Measurements from ENCODE around the gene ACER1. TPM values are rescaled to one million over a fixed set of nuclear protein-coding genes. Genes with fewer than 3 reads are reported as not detected.
A peak's percentile ranks its signal among the peaks of the same experiment; 100 is the strongest.

ACER1 gene
- total RNA-seq, 1 donor from 2014 or later = not detected

DNA sequence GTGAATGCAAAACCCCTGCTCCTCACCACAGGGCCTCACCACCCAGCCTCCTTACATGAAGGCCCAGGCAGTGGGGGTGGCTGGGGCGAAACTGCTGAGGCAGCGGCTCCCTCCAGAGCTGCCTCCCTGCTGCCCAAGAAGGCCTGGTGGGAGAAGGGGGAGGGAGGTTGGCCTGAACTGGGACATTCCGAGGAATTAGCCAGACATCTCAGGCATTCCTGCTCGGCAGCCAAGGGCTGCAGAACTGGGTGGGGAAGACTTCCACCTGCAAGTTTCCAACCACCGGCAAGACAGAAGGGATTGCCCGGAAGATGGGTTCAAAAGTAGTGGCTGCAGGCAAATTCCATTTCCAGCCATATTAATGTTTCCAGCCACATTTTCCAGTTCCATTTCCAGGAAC lies 44.6 kb upstream of the ACER1 start:
- TF ChIP-seq, protein P1, sequence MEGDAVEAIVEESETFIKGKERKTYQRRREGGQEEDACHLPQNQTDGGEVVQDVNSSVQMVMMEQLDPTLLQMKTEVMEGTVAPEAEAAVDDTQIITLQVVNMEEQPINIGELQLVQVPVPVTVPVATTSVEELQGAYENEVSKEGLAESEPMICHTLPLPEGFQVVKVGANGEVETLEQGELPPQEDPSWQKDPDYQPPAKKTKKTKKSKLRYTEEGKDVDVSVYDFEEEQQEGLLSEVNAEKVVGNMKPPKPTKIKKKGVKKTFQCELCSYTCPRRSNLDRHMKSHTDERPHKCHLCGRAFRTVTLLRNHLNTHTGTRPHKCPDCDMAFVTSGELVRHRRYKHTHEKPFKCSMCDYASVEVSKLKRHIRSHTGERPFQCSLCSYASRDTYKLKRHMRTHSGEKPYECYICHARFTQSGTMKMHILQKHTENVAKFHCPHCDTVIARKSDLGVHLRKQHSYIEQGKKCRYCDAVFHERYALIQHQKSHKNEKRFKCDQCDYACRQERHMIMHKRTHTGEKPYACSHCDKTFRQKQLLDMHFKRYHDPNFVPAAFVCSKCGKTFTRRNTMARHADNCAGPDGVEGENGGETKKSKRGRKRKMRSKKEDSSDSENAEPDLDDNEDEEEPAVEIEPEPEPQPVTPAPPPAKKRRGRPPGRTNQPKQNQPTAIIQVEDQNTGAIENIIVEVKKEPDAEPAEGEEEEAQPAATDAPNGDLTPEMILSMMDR (IDR thresholded peaks at IDR 0.05; ENCODE audit: unreplicated experiment) = no peak
- Mint-ChIP-seq H3K27ac (peak overlapping the region; percentile 95), H3K4me1 (peaks cover 34% of the 10 kb centered on the region), H3K36me3 (peaks cover 34% of the 10 kb centered on the region), H3K27me3 (ENCODE audit: low read depth) (no peaks in the 10 kb centered on the region), H3K9me3 (no peaks in the 10 kb centered on the region), H3K4me3 (no peak overlapping the region)
- DNase-seq (ENCODE audit: low spot score in 2 of 2, unreplicated experiment in 2 of 2) = peak; percentile 46 to 71

DNA sequence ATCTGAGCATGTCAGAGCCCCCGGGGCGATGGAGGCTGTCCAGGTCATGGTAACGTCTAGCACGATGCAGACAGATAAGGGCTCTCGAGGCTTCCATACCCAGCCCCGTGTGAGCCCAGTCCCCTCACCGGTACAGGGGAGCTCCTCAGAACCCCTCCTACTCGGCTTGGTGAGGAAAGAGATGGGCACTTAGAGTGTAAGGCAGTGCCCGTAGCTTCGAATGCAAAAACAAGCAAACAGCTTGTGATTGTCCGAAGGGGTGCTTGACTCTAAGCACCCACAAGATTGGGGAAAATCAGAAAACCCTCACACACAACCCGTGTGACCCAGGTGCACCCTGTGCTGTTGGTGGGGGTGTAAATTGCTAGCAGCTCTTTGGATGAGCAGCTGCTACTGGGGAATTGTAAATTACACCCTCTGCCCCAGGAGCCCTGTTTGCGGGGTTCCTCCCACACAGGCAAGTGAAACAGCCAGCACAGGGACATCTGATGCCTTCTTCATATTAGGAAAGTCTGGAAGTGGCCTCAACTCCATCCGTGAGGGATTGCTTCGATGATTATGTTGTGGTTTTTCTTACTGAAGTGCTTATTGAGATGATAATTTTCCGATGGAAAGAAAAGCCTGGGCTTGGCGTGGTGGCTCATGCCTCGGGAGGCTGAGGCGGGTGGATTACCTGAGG lies 43.2 kb upstream of the ACER1 start:
- H3K36me3 Mint-ChIP-seq = peaks cover 29% of the 10 kb centered on the region
- TF ChIP-seq, protein P1 (IDR thresholded peaks at IDR 0.05; ENCODE audit: unreplicated experiment) = no peak
- H3K27me3 Mint-ChIP-seq (ENCODE audit: low read depth) = no peaks in the 10 kb centered on the region
- H3K4me1 Mint-ChIP-seq = peaks cover 37% of the 10 kb centered on the region
- peak overlapping the region; percentile 95 for H3K27ac Mint-ChIP-seq
- DNase-seq (ENCODE audit: low spot score in 2 of 2, unreplicated experiment in 2 of 2) = no peak
- H3K9me3 Mint-ChIP-seq = no peaks in the 10 kb centered on the region
- H3K4me3 Mint-ChIP-seq = no peak overlapping the region

DNA sequence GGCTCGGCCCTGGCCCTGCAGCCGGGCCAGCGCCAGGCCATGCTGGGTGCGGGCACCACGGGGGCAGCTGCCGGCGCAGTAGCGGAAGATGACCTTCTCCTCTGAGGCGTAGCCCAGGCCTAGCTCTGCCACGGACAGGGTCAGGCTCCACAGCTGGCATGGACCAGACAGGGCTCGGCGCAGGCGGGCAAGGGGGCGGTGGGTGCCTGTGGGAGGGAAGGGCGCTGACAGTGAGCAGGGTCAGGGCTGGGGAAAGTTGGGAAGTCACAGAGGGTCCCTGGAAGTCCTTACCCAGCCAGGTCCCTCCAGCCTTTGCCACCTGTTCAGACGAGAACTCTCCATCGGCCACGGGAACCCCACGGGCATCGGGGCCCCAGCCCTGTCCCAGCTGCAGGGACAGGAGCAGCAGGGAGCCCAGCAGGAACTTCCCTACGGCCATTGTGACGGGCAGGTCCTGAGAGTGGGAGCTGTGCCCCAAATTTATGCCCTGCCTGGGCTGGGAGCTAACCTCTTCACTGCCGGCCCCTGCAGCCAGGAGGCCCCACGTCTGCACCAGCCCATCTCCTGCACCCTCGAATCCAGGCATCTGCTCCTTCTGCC lies 42.1 kb upstream of the ACER1 start, which contains the start of gene PSPN:
TSS of gene PSPN (minus strand) at position 523 of the 600 bp plus-strand sequence. CDS start at position 439, 84 bp downstream.
- peak within 1 kb of the TSS; percentile 95 for H3K27ac Mint-ChIP-seq

DNA sequence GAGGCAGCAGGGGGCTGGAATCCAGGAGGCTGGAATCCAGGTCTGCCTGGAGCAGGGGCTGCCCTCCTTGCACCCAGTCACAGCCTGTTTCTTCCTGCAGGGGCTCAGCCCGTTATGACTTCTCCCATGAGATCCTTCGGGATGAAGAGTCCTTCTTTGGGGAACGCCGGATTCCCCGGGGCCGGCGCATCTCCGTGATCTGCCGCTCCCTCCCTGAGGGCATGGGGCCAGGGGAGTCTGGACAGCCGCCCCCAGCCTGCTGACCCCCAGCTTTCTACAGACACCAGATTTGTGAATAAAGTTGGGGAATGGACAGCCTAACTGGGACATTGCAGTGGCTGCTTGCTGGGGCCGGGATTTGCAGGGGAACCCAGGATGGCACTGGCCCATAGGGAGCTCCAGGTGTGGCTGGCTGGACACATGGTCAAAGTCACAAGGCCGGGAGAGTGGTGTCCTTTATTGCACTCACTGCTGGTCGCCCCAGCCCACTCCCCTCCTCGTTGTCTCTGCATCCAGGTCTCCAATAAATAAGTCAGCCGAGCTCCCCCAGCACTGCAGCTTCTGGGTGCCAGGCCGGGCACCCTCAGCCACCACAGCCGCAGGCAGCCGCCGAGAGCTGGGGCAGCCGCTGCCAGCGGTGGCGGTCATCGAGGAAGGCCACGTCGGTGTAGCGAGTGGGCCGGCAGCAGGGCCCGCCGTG lies 41.4 kb upstream of the ACER1 start:
- DNase-seq (ENCODE audit: low spot score in 2 of 2, unreplicated experiment in 2 of 2) = no peak
- H3K27me3 Mint-ChIP-seq (ENCODE audit: low read depth) = no peaks in the 10 kb centered on the region
- H3K4me3 Mint-ChIP-seq = peak overlapping the region; percentile 26
- no peaks in the 10 kb centered on the region for H3K9me3 Mint-ChIP-seq
- TF ChIP-seq, protein P1 (IDR thresholded peaks at IDR 0.05; ENCODE audit: unreplicated experiment) = no peak
- H3K36me3 Mint-ChIP-seq = peaks cover 13% of the 10 kb centered on the region
- H3K4me1 Mint-ChIP-seq = peaks cover 37% of the 10 kb centered on the region
- peak overlapping the region; percentile 64 for H3K27ac Mint-ChIP-seq

More for the DNA sequence above, 42.1 kb upstream of the ACER1 start, which contains the start of gene PSPN:
- DNase-seq (ENCODE audit: low spot score in 2 of 2, unreplicated experiment in 2 of 2) = no peak
- no peaks in the 10 kb centered on the region for H3K9me3 Mint-ChIP-seq
- H3K36me3 Mint-ChIP-seq = peaks cover 19% of the 10 kb centered on the region
- H3K4me1 Mint-ChIP-seq = peaks cover 37% of the 10 kb centered on the region
- TF ChIP-seq, protein P1 (IDR thresholded peaks at IDR 0.05; ENCODE audit: unreplicated experiment) = no peak
- no peaks in the 10 kb centered on the region for H3K27me3 Mint-ChIP-seq (ENCODE audit: low read depth)
- H3K4me3 Mint-ChIP-seq = peak within 1 kb of the TSS; percentile 26

DNA sequence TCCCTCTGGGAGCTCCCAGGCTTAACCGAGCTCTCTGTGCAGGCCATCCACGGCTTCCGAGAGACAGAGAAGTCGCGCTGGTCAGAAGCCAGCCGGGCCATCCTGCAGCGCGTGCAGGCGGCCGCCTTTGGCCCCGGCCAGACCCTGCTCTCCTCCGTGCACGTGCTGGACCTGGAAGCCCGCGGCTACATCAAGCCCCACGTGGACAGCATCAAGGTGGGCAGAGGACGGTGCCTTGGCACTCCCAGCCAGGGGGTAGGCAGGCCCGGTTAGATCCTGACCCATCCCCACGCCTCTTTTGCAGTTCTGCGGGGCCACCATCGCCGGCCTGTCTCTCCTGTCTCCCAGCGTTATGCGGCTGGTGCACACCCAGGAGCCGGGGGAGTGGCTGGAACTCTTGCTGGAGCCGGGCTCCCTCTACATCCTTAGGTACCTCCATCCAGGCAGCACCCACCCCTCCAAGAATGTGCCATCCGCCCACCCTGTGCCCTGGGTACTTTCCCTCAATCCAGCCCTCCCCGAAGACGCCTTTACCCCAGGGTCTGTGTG lies 40.8 kb upstream of the ACER1 start:
- H3K36me3 Mint-ChIP-seq = peaks cover 9% of the 10 kb centered on the region
- TF ChIP-seq, protein P1 (IDR thresholded peaks at IDR 0.05; ENCODE audit: unreplicated experiment) = no peak
- peaks cover 37% of the 10 kb centered on the region for H3K4me1 Mint-ChIP-seq
- DNase-seq (ENCODE audit: low spot score in 2 of 2, unreplicated experiment in 2 of 2) = no peak
- peak overlapping the region; percentile 97 for H3K27ac Mint-ChIP-seq
- no peaks in the 10 kb centered on the region for H3K9me3 Mint-ChIP-seq
- no peaks in the 10 kb centered on the region for H3K27me3 Mint-ChIP-seq (ENCODE audit: low read depth)
- H3K4me3 Mint-ChIP-seq = peak overlapping the region; percentile 26

Data from mesothelial cell of epicardium (in vitro differentiated cells).